Endothelial cell of umbilical vein (primary cell): ENCODE data around the gene GPR61. TPM values are rescaled to one million over a fixed set of nuclear protein-coding genes. Genes with fewer than 3 reads are reported as not detected.

ENCODE experiments used
- BruUV-seq: library from RNA; stranded (reverse); fragments of 400-500 nt; replicated peaks from 2 replicates; lab custom pipeline; 2021; lab: Mats Ljungman, UMichigan
- CTCF ChIA-PET: fragments of 300-600, 350-600 bp; sonication (Branson Sonifier 250); formaldehyde crosslinking; loops from one replicate; lab custom pipeline; 2021; ENCODE audit warnings: antibody characterized with exemption, inconsistent platforms; lab: Charles Lee
- POLR2A ChIA-PET: fragments of 300-600, 350-600 bp; sonication (Branson Sonifier 250); formaldehyde crosslinking; loops from one replicate; lab custom pipeline; 2021; ENCODE audit warnings: antibody characterized with exemption, inconsistent platforms; lab: Charles Lee
- DNase-seq: peaks from one replicate; pipeline ENCODE4 v3.0.0-alpha.2; 2011; ENCODE audit warnings: low read depth, low spot score
- FAIRE-seq: peaks from 2 replicates; lab custom pipeline; 2011; peaks lifted over from hg19 to GRCh38; lab: Jason Lieb, UNC
- H2AFZ ChIP-seq: 2 replicates; pipeline ENCODE4 v1.6.0; 2012; ENCODE audit warnings: low read depth, low read length, control low read depth, inconsistent platforms
- H3K27ac ChIP-seq: 2 replicates; pipeline ENCODE4 v1.5.1; 2011; ENCODE audit warnings: low read depth, mild to moderate bottlenecking, control low read depth, low read length, moderate library complexity; ENCODE audit not compliant: insufficient read depth
- H3K27me3 ChIP-seq, 2 experiments: 2 replicates each; pipeline versions ENCODE4 v1.6.0 to v1.6.1; 2011; ENCODE audit warnings: low read length in 2 of 2, mixed read lengths in 1 of 2; ENCODE audit not compliant: control insufficient read depth in 2 of 2, insufficient read depth in 2 of 2
- H3K36me3 ChIP-seq, 2 experiments: 2 replicates in 1 of 2; 3 replicates in 1 of 2; pipeline ENCODE4 v1.5.1; 2011; ENCODE audit warnings: low read length in 2 of 2, mild to moderate bottlenecking in 1 of 2, moderate library complexity in 1 of 2; ENCODE audit not compliant: control insufficient read depth in 2 of 2, insufficient read depth in 2 of 2; ENCODE audit errors: extremely low read depth in 1 of 2
- H3K4me1 ChIP-seq: 3 replicates; pipeline ENCODE4 v1.5.1; 2011; ENCODE audit warnings: mild to moderate bottlenecking, low read length; ENCODE audit not compliant: control insufficient read depth, insufficient read depth; ENCODE audit errors: extremely low read depth
- H3K4me2 ChIP-seq: 2 replicates; pipeline ENCODE4 v1.6.1; 2011; ENCODE audit warnings: low read length, control low read depth, mixed read lengths; ENCODE audit not compliant: insufficient read depth
- H3K4me3 ChIP-seq, 3 experiments: fragments of 200-600 bp in 1 of 3; sonication (generic), shearing (Covaris generic) in 1 of 3; replicated peaks in 1 of 3; 2 replicates each; pipeline ENCODE4 v1.5.1; 2011 to 2016; ENCODE audit warnings: control low read depth in 3 of 3, low read length in 3 of 3, mild to moderate bottlenecking in 2 of 3, inconsistent platforms in 1 of 3, low read depth in 1 of 3, moderate library complexity in 1 of 3; ENCODE audit not compliant: insufficient read depth in 1 of 3
- H3K79me2 ChIP-seq: 2 replicates; pipeline ENCODE4 v1.6.0; 2012; ENCODE audit warnings: low read length, inconsistent platforms; ENCODE audit not compliant: control insufficient read depth, insufficient read depth
- H3K9ac ChIP-seq: replicated peaks from 2 replicates; pipeline ENCODE3; 2011; ENCODE audit warnings: low read length, control low read depth; ENCODE audit not compliant: insufficient read depth; ENCODE audit errors: extremely low read depth
- H3K9me1 ChIP-seq: replicated peaks from 3 replicates; pipeline ENCODE4 v1.6.0; 2011; ENCODE audit warnings: mild to moderate bottlenecking, low read length; ENCODE audit not compliant: control insufficient read depth, insufficient read depth; ENCODE audit errors: extremely low read depth
- H3K9me3 ChIP-seq: replicated peaks from 2 replicates; pipeline ENCODE4 v1.5.1; 2012; ENCODE audit warnings: low read length, inconsistent platforms; ENCODE audit not compliant: control insufficient read depth, insufficient read depth
- H4K20me1 ChIP-seq: replicated peaks from 2 replicates; pipeline ENCODE3; 2011; ENCODE audit warnings: mild to moderate bottlenecking, low read length; ENCODE audit not compliant: control insufficient read depth, insufficient read depth; ENCODE audit errors: extremely low read depth
- CTCF ChIP-seq, 2 donors: IDR thresholded peaks; 1 replicate in 1 of 2; 2 replicates in 1 of 2; pipeline ENCODE4 v1.5.1; 2011; ENCODE audit warnings: low read length in 2 of 2, mild to moderate bottlenecking in 2 of 2, moderate library complexity in 2 of 2, control low read depth in 1 of 2, inconsistent platforms in 1 of 2, low read depth in 1 of 2; ENCODE audit not compliant: insufficient read depth in 1 of 2; ENCODE audit errors: extremely low read depth in 1 of 2
- EZH2 ChIP-seq: IDR thresholded peaks from 2 replicates; pipeline ENCODE4 v1.6.1; 2012; ENCODE audit warnings: borderline replicate concordance, low read depth, mild to moderate bottlenecking, moderate library complexity, low read length, inconsistent platforms; ENCODE audit not compliant: severe bottlenecking
- FOS ChIP-seq: IDR thresholded peaks from 2 replicates; pipeline ENCODE4 v1.6.1; 2011; ENCODE audit warnings: mild to moderate bottlenecking, low read length, moderate library complexity, borderline replicate concordance; ENCODE audit not compliant: insufficient read depth
- GATA2 ChIP-seq: IDR thresholded peaks from 2 replicates; pipeline ENCODE4 v1.7.0; 2011; ENCODE audit warnings: low read depth, mild to moderate bottlenecking, moderate library complexity, mixed read lengths, low read length; ENCODE audit not compliant: insufficient read length, insufficient read depth
- JUN ChIP-seq: IDR thresholded peaks from 2 replicates; pipeline ENCODE4 v1.6.1; 2011; ENCODE audit warnings: borderline replicate concordance, low read depth; ENCODE audit not compliant: insufficient read length, insufficient read depth
- MAX ChIP-seq: IDR thresholded peaks from 2 replicates; pipeline ENCODE4 v1.6.1; 2011; ENCODE audit not compliant: insufficient read depth, insufficient read length
- MYC ChIP-seq: IDR thresholded peaks from one replicate; pipeline ENCODE4 v1.6.1; 2011; ENCODE audit warnings: mild to moderate bottlenecking, low read depth, low read length
- POLR2A ChIP-seq: IDR thresholded peaks from 2 replicates; pipeline ENCODE4 v1.6.1; 2012; ENCODE audit warnings: low read depth, mild to moderate bottlenecking, control low read depth, low read length
- POLR2AphosphoS5 ChIP-seq: IDR thresholded peaks from 2 replicates; pipeline ENCODE4 v1.6.1; 2012; ENCODE audit warnings: low read depth, mild to moderate bottlenecking, control low read depth, low read length, moderate library complexity; ENCODE audit not compliant: insufficient read depth
- dilution Hi-C: fragments of 300-500 bp; cut with MboI; formaldehyde crosslinking; loops from one replicate; pipeline ENCODE4 v1.15.0; 2019; ENCODE audit warnings: low sequenced_read_pairs; ENCODE audit not compliant: extremely low pct_ligation_motif_present
- intact Hi-C: fragments of 100-400 bp; cut with micrococcal nuclease; formaldehyde crosslinking; loops from one replicate; pipeline ENCODE4 v1.10.0; 2022
- polyA plus RNA-seq, 4 experiments: library from polyadenylated mRNA; depleted of rRNA in 3 of 4; stranded (reverse) in 3 of 4; unstranded in 1 of 4; fragments of >200 nt; gene quantifications; 2 replicates each; pipeline versions ENCODE4 v1.2.1 to v1.2.3, GENCODE V29; 2011 to 2012; ENCODE audit warnings: missing spikeins in 1 of 4
- total RNA-seq: library from RNA; stranded (reverse); gene quantifications from 2 replicates; pipeline ENCODE4 v1.2.3, GENCODE V29; 2021

Gene GPR61
- total and polyA plus RNA-seq, 2 donors (not counting 3 experiments of a cell fraction or from before 2014, with no cell fraction given), result not detected

- no peaks in the 10 kb centered on the region for H3K9me3 ChIP-seq
- intact Hi-C loops, result loop anchor here (10.0 kb wide), 1 partner anchor 354 kb away; no protein-coding TSS in a partner anchor
- BruUV-seq, result no TSS peak
These were observed 1.4 kb downstream of the GPR61 start for GRCh38 chr1:109541102-109541501.

GRCh38 chr1:109542657-109543056, 3.0 kb downstream of the GPR61 start:
- H3K4me2 ChIP-seq, result no peak overlapping the region
- H3K79me2 ChIP-seq, result peaks cover 3% of the 10 kb centered on the region
- H2AFZ ChIP-seq, result no peak overlapping the region
- dilution Hi-C loops (no loop called here), intact Hi-C loops (loop anchor here (10.0 kb wide), 1 partner anchor 352 kb away; no protein-coding TSS in a partner anchor)
- POLR2A ChIA-PET, result no interaction called here
- FAIRE-seq, result no peak
- no peaks in the 10 kb centered on the region for H3K9me1 ChIP-seq
- no peak overlapping the region for H3K4me3 ChIP-seq
- CTCF ChIA-PET, result interaction anchor here (2.4 to 6.1 kb wide), 4 partner anchors 10 to 98 kb away, joined by 9 to 565 read pairs (median 34); no protein-coding TSS in a partner anchor
- peaks cover 13% of the 10 kb centered on the region for H3K4me1 ChIP-seq
- H3K9me3 ChIP-seq, result no peaks in the 10 kb centered on the region
- H3K27ac ChIP-seq, result no peak overlapping the region
- peaks cover 0 to 2% of the 10 kb centered on the region in 2 experiments for H3K27me3 ChIP-seq
- no peaks in the 10 kb centered on the region for H3K36me3 ChIP-seq
- no TSS peak for BruUV-seq
- TF ChIP-seq JUN, result no peak
- TF ChIP-seq MYC, result no peak
- no peak for TF ChIP-seq POLR2A
- TF ChIP-seq MAX, result no peak
- TF ChIP-seq FOS, result no peak
- no peak for TF ChIP-seq CTCF (IDR thresholded peaks at IDR 0.05; ENCODE audit: extremely low read depth in 1 of 2, insufficient read depth in 1 of 2, low read depth in 1 of 2, low read length in 2 of 2)
- no peak for TF ChIP-seq EZH2
- no peak for TF ChIP-seq GATA2
- no peak for TF ChIP-seq POLR2AphosphoS5
- H3K9ac ChIP-seq, result no peak overlapping the region
- no peak for DNase-seq
- no peaks in the 10 kb centered on the region for H4K20me1 ChIP-seq

More at GRCh38 chr1:109541102-109541501, 1.4 kb downstream of the GPR61 start:
- DNase-seq (no peak), FAIRE-seq (no peak)
- H2AFZ ChIP-seq, result no peak overlapping the region
- no peaks in the 10 kb centered on the region for H3K79me2 ChIP-seq
- CTCF ChIA-PET, result interaction anchor here (1.2 to 6.1 kb wide), 6 partner anchors 9 to 443 kb away, joined by 3 to 42 read pairs (median 8); partner anchors contain the start of gene AHCYL1
- H3K9ac ChIP-seq, result no peak overlapping the region
- H3K4me1 ChIP-seq, result no peaks in the 10 kb centered on the region
- no peak overlapping the region for H3K4me2 ChIP-seq
- no peak overlapping the region for H3K4me3 ChIP-seq
- TF ChIP-seq FOS, result no peak
- POLR2A ChIA-PET, result no interaction called here
- no peaks in the 10 kb centered on the region for H4K20me1 ChIP-seq
- H3K27me3 ChIP-seq, result peaks cover 0 to 2% of the 10 kb centered on the region in 2 experiments
- no peaks in the 10 kb centered on the region for H3K9me1 ChIP-seq
- H3K36me3 ChIP-seq, result no peaks in the 10 kb centered on the region
- H3K27ac ChIP-seq, result no peak overlapping the region
- dilution Hi-C loops, result no loop called here
